B cell (primary cell): ENCODE measurements around the gene LARGE1. TPM values are rescaled to one million over a fixed set of nuclear protein-coding genes. Genes with fewer than 3 reads are reported as not detected.

Source experiments
- ATAC-seq: fragments of 200-7000 bp; cut with Tn5 transposase; one replicate; pipeline ENCODE4 v1.10.0; 2021; ENCODE audit warnings: low read depth, mild to moderate bottlenecking, moderate number of reproducible peaks, moderate library complexity
- CTCF ChIA-PET: fragments of 350-600 bp; sonication (Branson Sonifier 250); formaldehyde crosslinking; loops from one replicate; lab custom pipeline; 2021; ENCODE audit warnings: antibody characterized with exemption, inconsistent platforms; lab: Charles Lee
- POLR2A ChIA-PET: fragments of 350-600 bp; sonication (Branson Sonifier 250); formaldehyde crosslinking; loops from one replicate; lab custom pipeline; 2021; ENCODE audit warnings: antibody characterized with exemption; lab: Charles Lee
- DNase-seq: peaks from one replicate; pipeline ENCODE4 v3.0.0; 2013
- H2AFZ ChIP-seq: 2 replicates; pipeline ENCODE4 v1.6.1; 2012; ENCODE audit warnings: mild to moderate bottlenecking, low read depth, low read length; ENCODE audit not compliant: insufficient read depth, poor library complexity, severe bottlenecking
- H3K27ac ChIP-seq, 2 donors: 1 replicate in 1 of 2; 2 replicates in 1 of 2; pipeline ENCODE4 v1.5.1; 2012 to 2013; ENCODE audit warnings: low read length in 2 of 2, mild to moderate bottlenecking in 2 of 2, moderate library complexity in 1 of 2
- H3K27me3 ChIP-seq, 4 experiments: fragments of 200-600 bp in 1 of 4; sonication (generic) in 1 of 4; replicated peaks in 1 of 4; 1 replicate in 2 of 4; 2 replicates in 2 of 4; pipeline versions ENCODE4 v1.6.1 to v1.7.0; 2013 to 2016; ENCODE audit warnings: low read length in 3 of 4, mild to moderate bottlenecking in 2 of 4, mixed read lengths in 1 of 4, moderate library complexity in 1 of 4; ENCODE audit not compliant: insufficient read depth in 4 of 4, control insufficient read depth in 3 of 4; ENCODE audit errors: control extremely low read depth in 1 of 4
- H3K36me3 ChIP-seq, 2 experiments: replicated peaks in 1 of 2; 1 replicate in 1 of 2; 2 replicates in 1 of 2; pipeline versions ENCODE4 v1.6.1 to v1.7.1; 2013; ENCODE audit warnings: low read length in 1 of 2; ENCODE audit not compliant: insufficient read depth in 2 of 2, control insufficient read depth in 1 of 2; ENCODE audit errors: control extremely low read depth in 1 of 2, extremely low read depth in 1 of 2
- H3K4me1 ChIP-seq, 2 donors: fragments of 200-600 bp in 1 of 2; sonication (generic) in 1 of 2; 1 replicate in 1 of 2; 2 replicates in 1 of 2; pipeline versions ENCODE4 v1.5.1 to v1.6.1; 2013 to 2017; ENCODE audit warnings: low read length in 2 of 2; ENCODE audit not compliant: control insufficient read depth in 2 of 2, insufficient read depth in 2 of 2
- H3K4me2 ChIP-seq: replicated peaks from 2 replicates; pipeline ENCODE3; 2012; ENCODE audit warnings: mild to moderate bottlenecking, low read depth, low read length; ENCODE audit not compliant: poor library complexity, severe bottlenecking
- H3K4me3 ChIP-seq, 5 experiments: fragments of 200-600 bp in 1 of 5; sonication (generic) in 1 of 5; 1 replicate in 3 of 5; 2 replicates in 2 of 5; pipeline versions ENCODE4 v1.5.1 to v1.7.0; 2011 to 2016; ENCODE audit warnings: low read length in 4 of 5, mild to moderate bottlenecking in 4 of 5, low read depth in 2 of 5, control low read depth in 1 of 5, moderate library complexity in 1 of 5; ENCODE audit not compliant: insufficient read depth in 1 of 5; ENCODE audit errors: control extremely low read depth in 1 of 5, extremely low read depth in 1 of 5
- H3K79me2 ChIP-seq: fragments of 200-600 bp; sonication (generic); one replicate; pipeline ENCODE4 v1.6.0; 2016; ENCODE audit warnings: low read length; ENCODE audit not compliant: control insufficient read depth, insufficient read depth
- H3K9ac ChIP-seq: fragments of 200-600 bp; sonication (generic); 2 replicates; pipeline ENCODE4 v1.6.1; 2017; ENCODE audit warnings: mild to moderate bottlenecking, low read length, moderate library complexity
- H3K9me3 ChIP-seq, 3 donors: one replicate each; pipeline versions ENCODE4 v1.6.1 to v1.7.1; 2013; ENCODE audit warnings: low read length in 2 of 3; ENCODE audit not compliant: control insufficient read depth in 2 of 3, insufficient read depth in 1 of 3; ENCODE audit errors: control extremely low read depth in 1 of 3
- H4K20me1 ChIP-seq: 2 replicates; pipeline ENCODE4 v1.6.0; 2012; ENCODE audit warnings: mild to moderate bottlenecking, low read length; ENCODE audit not compliant: insufficient read depth, control insufficient read depth, poor library complexity, severe bottlenecking
- H3K27ac Mint-ChIP-seq: one replicate; pipeline ENCODE4 v1.8.0; 2021; ENCODE audit warnings: mixed read lengths
- H3K27me3 Mint-ChIP-seq: one replicate; pipeline ENCODE4 v1.8.0; 2021; ENCODE audit warnings: mixed read lengths
- H3K4me1 Mint-ChIP-seq: one replicate; pipeline ENCODE4 v1.8.0; 2021; ENCODE audit warnings: mixed read lengths
- H3K4me3 Mint-ChIP-seq: one replicate; pipeline ENCODE4 v1.8.0; 2021; ENCODE audit warnings: mixed read lengths
- H3K9me3 Mint-ChIP-seq: one replicate; pipeline ENCODE4 v1.8.0; 2022; ENCODE audit warnings: mixed read lengths; ENCODE audit not compliant: insufficient read depth
- EZH2 ChIP-seq: IDR thresholded peaks from 2 replicates; pipeline ENCODE4 v1.6.1; 2012; ENCODE audit warnings: borderline replicate concordance, low read depth, mild to moderate bottlenecking, moderate library complexity, low read length; ENCODE audit not compliant: insufficient read depth, poor library complexity, severe bottlenecking
- WGBS: methylation state at CpG from one replicate; pipeline ENCODE4 v1.1.5; 2013; ENCODE audit warnings: missing lambda C conversion rate; ENCODE audit not compliant: insufficient coverage; 5-methylcytosine and 5-hydroxymethylcytosine counted together
- intact Hi-C: fragments of 100-400 bp; cut with micrococcal nuclease; formaldehyde crosslinking; loops from one replicate; pipeline ENCODE4 v1.10.0; 2022
- polyA plus RNA-seq: library from polyadenylated mRNA; depleted of rRNA; stranded (reverse); fragments of >200 nt; gene quantifications from 2 replicates; pipeline ENCODE4 v1.2.3, GENCODE V29; 2012
- total RNA-seq, 2 donors: library from RNA; stranded (reverse); fragments of 120-200 nt in 1 of 2; gene quantifications; 1 replicate in 1 of 2; 2 replicates in 1 of 2; pipeline versions ENCODE4 v1.2.3 to v1.2.4, GENCODE V29; 2013 to 2022
- TF ChIP-seq, protein P1 (sequence below): fragments of 200-600 bp; IDR thresholded peaks from one replicate; pipeline ENCODE4 v1.8.0; 2022; ENCODE audit warnings: antibody characterized with exemption, mild to moderate bottlenecking

Gene LARGE1
- total and polyA plus RNA-seq, 2 donors (not counting 1 experiment from before 2014, with no cell fraction given) = 20.7 to 82.0 TPM

DNA sequence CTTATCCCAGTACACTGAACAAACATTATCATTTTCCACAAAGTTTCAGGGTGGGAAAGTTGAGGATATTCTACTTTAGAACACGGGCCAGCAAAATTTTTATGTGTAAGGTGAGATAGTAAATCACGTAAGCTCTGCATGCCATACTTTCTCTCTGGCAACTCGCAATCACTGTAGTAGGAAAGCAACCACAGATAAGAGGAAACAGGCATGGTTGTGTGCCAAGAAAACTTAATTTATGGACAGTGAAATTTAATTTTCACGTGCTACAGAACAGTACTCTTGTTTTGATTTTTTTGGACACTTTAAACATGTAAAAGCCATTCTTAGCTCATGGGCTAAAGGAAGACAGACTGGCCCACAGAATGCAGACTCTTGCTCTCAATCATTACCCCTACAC is 82.5 kb downstream of the LARGE1 start:
- H3K27ac Mint-ChIP-seq = no peak overlapping the region
- H3K27me3 Mint-ChIP-seq = no peaks in the 10 kb centered on the region
- no peak for DNase-seq
- intact Hi-C loops = no loop called here
- Histone ChIP-seq H3K4me2 (no peak overlapping the region), H3K79me2 (peaks cover 70% of the 10 kb centered on the region), H3K4me3 (no peak overlapping the region), H2AFZ (no peak overlapping the region), H3K36me3 (no peaks in the 10 kb centered on the region), H3K9ac (no peak overlapping the region), H3K27me3 (no peaks in the 10 kb centered on the region), H3K4me1 (peaks cover 13 to 15% of the 10 kb centered on the region in 2 donors), H4K20me1 (peaks cover 51% of the 10 kb centered on the region), H3K27ac (no peak overlapping the region), H3K9me3 (no peaks in the 10 kb centered on the region)
- ChIA-PET POLR2A (no interaction called here), CTCF (interaction anchor here (1.1 kb wide), 1 partner anchor 17 kb away, joined by 3 read pairs; no protein-coding TSS in a partner anchor)
- no peak overlapping the region for H3K4me3 Mint-ChIP-seq
- H3K9me3 Mint-ChIP-seq = no peaks in the 10 kb centered on the region
- ATAC-seq = no peak
- no peak for TF ChIP-seq EZH2
- TF ChIP-seq, protein P1, sequence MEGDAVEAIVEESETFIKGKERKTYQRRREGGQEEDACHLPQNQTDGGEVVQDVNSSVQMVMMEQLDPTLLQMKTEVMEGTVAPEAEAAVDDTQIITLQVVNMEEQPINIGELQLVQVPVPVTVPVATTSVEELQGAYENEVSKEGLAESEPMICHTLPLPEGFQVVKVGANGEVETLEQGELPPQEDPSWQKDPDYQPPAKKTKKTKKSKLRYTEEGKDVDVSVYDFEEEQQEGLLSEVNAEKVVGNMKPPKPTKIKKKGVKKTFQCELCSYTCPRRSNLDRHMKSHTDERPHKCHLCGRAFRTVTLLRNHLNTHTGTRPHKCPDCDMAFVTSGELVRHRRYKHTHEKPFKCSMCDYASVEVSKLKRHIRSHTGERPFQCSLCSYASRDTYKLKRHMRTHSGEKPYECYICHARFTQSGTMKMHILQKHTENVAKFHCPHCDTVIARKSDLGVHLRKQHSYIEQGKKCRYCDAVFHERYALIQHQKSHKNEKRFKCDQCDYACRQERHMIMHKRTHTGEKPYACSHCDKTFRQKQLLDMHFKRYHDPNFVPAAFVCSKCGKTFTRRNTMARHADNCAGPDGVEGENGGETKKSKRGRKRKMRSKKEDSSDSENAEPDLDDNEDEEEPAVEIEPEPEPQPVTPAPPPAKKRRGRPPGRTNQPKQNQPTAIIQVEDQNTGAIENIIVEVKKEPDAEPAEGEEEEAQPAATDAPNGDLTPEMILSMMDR = no peak
- peaks cover 36% of the 10 kb centered on the region for H3K4me1 Mint-ChIP-seq
- WGBS = 17% methylated on average over 1 of the region's 4 CpGs

DNA sequence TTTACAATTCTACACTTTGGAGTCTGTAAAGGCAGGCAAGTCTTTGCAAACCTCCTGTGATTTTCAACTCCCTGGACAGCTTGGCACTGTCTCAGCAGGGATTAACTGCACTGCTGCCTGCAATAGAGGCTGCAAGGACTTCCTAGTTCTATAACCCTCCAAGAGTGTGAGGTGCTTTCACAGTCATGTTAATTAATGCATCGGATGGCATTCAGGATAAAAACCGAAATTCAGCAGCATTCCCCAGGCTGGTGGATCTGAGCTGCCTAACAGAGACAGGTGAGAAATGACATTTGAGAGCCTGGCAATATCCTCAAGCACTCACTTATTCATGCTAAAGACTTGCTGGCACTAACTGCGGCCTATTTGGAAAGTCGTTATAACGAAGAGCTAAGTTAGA is 85.0 kb downstream of the LARGE1 start:
- H3K9me3 ChIP-seq = no peaks in the 10 kb centered on the region
- peaks cover 71% of the 10 kb centered on the region for H3K79me2 ChIP-seq
- no peak overlapping the region for H3K4me3 Mint-ChIP-seq
- no peaks in the 10 kb centered on the region for H3K27me3 Mint-ChIP-seq
- intact Hi-C loops = no loop called here
- no peaks in the 10 kb centered on the region for H3K27me3 ChIP-seq
- TF ChIP-seq, protein P1 = no peak
- no peak for TF ChIP-seq EZH2
- POLR2A ChIA-PET = no interaction called here
- CTCF ChIA-PET = no interaction called here
- no peak overlapping the region for H3K9ac ChIP-seq
- no peak overlapping the region for H2AFZ ChIP-seq
- no peak overlapping the region for H3K4me2 ChIP-seq
- no peaks in the 10 kb centered on the region for H3K9me3 Mint-ChIP-seq
- peaks cover 24% of the 10 kb centered on the region for H3K4me1 Mint-ChIP-seq
- H4K20me1 ChIP-seq = peaks cover 73% of the 10 kb centered on the region
- DNase-seq (no peak), ATAC-seq (no peak)
- H3K27ac ChIP-seq = no peak overlapping the region
- no peak overlapping the region for H3K4me3 ChIP-seq
- no peaks in the 10 kb centered on the region for H3K4me1 ChIP-seq
- 84% methylated on average over 2 of the region's 5 CpGs for WGBS
- no peaks in the 10 kb centered on the region for H3K36me3 ChIP-seq
- no peak overlapping the region for H3K27ac Mint-ChIP-seq
